HL-60/S4 treated with phorbol 12-myristate 13-acetate at 8.2 ng/mL for 4 days and 3 days (cell line): ENCODE results near the gene ITGA2B.

Source experiments
- in situ Hi-C: fragments of 300-500 bp; cut with MboI; formaldehyde crosslinking; loops from 2 replicates; pipeline ENCODE4 v1.15.0; 2022; ENCODE audit warnings: low sequenced_read_pairs

Gene ITGA2B

GRCh38 chr17:44389281-44389680 lies at the start of gene ITGA2B:
ITGA2B (minus strand) TSS chr17:44389649; CDS start chr17:44389473, 176 bp downstream.
- in situ Hi-C loops = no loop called here

DNA sequence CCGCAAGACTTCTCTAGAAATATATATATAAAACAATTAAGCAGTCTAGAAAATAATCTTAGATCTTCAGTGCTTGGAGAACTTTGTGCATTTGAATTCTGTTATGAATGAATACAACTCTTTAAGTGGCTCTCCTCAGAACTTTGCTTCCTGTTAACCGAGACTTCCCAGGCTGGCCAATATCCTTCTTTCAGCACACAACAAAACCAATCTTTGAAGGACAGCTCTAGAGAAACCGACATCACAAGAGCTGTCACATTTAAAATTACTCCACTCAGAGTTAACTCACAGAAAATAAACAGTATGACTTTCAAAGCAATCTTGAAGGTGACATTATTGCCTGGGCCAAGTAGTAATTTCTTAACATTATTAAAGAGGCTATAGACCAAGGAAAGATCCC lies 49.7 kb upstream of the ITGA2B start:
- in situ Hi-C loops = no loop called here

GRCh38 chr17:44438636-44439035 lies 49.2 kb upstream of the ITGA2B start:
- in situ Hi-C loops = no loop called here

DNA sequence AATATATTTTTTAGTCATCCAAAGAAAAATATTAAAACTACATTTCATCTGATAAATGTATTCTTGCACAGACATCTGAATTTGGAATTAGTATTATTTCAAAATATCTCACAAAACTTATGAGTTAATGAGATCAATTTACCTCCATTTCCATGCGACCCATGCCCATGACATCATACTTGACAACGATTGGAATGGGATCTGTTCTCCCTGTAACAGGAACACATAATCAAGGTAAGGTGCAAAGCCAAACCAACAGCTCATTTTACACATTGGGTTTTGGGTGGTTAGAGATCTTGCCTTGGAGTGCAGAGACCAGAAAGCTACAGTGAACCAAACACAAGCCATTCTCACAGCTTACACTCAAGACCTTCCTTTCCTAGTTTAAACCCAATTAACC lies 46.9 kb upstream of the ITGA2B start:
- in situ Hi-C loops = no loop called here

DNA sequence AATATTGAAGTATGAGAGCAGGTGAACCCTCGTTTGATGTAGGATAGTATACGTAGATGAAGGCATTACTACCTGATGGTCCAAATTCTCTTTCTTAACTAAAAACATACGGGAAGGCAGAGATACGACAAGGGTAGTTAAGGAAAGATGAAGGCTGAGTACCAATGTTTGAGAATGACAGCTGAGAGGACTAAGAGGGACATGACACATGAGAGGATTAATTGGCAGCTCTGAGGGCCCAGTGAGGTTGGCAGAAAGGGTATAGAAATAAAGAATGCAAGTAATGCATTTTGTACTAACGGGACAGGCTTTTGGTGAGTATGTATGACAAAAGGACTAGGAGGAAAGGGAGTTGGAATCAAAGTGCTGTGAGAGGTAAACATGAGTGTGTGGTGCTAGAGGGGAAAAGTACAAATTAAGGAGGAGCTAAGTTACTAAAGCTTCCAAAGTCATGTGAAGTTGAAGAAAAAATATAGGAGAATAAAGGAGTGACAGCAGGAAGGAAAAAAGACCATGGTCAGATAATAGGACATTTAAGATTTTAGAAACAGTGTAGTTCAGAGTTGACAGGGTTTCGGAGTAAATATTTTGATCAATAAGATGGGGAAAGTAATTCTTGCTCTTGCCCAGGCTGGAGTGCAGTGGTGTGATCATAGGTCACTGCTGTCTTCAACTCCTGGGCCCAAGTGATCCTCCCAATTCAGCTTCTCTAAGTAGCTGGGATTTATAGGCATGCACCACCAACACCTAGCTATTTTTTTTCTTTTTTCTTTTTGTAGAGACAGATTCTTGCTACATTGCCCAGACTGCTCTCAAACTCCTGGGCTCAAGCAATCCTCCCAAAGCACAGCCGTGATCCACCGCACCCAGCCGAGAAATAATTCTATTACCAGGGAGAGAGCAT lies 43.1 kb upstream of the ITGA2B start:
- in situ Hi-C loops = no loop called here

GRCh38 chr17:44424828-44425461 lies 35.5 kb upstream of the ITGA2B start:
- in situ Hi-C loops = no loop called here

GRCh38 chr17:44417553-44417952 lies 28.1 kb upstream of the ITGA2B start:
- in situ Hi-C loops = no loop called here

- in situ Hi-C loops = no loop called here
Measured at GRCh38 chr17:44416558-44417289, 27.3 kb upstream of the ITGA2B start.

DNA sequence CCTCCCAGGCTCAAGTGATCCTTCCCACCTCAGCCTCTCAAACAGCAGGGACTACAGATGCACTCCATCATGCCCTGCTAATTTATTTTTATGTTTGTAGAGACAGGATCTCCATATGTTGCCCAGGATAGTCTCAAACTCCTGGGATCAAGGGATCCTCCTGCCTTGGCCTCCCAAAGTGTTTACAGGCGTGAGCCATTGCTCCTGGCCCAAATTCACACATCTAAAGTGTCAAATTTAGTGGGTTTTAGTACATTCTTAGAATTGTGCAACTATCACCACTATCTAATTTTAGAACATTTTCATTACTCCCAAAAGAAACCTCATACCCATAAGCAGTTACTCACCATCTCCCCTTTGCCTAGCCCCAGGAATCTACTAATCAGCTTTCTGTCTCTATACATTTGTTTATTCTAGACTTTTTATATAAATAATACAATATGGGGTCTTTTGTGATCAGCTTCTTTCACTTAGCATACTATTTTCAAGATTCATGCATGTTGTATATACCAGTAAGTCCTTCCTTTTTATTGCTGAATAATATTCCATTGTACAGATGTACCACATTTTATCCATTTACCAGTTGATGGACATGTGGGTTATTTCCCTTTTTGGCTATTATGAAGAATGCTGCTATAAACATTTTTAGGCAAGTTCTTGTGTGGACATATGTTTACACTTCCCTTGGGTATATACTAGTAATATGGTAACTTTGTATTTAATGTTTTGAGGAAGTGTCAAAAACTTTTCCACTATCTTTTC lies 25.1 kb upstream of the ITGA2B start:
- in situ Hi-C loops = no loop called here

DNA sequence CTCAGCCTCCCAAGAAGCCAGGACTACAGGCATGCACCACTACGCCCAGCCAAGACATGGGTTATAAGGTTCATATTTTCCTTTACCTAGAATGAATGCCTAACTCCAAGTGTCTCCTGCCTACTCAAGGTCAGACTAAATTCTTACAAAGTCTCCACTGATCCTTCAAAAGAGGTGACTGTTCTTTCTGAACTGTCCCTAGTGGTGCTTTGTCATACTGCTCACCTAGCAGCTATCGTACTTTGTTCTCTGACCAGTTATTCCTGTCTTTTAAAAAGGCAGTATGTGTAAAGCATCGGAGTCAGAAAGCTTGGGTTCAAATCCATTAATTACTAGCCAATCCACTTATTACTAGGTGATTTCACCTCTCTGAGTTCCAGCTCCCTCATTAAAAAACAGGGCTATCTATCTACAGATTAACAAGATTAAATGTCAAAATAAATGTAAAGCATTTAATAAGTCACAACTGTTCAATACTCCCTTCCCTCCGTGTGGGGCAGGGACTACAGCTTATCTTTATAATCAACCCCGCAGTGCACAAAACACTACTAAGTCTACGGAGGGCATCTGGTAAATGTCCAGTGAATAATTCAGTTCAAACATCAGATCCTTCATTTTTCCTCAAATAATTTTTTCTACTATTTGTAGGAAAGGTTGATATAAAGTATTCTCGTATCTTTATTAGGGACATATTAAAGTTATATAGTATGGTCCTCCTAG lies 20.0 kb upstream of the ITGA2B start:
- in situ Hi-C loops = no loop called here

DNA sequence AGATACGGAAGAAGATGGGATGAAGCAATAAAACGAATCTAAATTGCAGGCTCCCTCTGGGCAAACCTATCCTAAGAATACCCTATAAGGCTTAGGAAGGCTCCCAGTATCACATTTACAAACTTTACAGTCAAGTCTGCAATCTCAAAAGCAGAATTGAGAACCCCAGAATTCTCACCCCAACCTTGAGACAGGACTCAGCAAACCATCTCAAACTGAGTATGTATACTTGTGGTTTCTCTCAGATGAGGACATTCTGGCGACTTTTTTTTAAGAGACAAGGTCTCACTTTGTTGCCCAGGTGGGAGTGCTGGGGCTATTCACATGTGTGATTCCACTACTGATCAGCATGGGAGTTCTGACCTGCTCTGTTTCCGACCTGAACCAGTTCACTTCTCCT lies 19.3 kb upstream of the ITGA2B start:
- in situ Hi-C loops = no loop called here

- in situ Hi-C loops = no loop called here
Measured at GRCh38 chr17:44402564-44403172, 13.2 kb upstream of the ITGA2B start.

DNA sequence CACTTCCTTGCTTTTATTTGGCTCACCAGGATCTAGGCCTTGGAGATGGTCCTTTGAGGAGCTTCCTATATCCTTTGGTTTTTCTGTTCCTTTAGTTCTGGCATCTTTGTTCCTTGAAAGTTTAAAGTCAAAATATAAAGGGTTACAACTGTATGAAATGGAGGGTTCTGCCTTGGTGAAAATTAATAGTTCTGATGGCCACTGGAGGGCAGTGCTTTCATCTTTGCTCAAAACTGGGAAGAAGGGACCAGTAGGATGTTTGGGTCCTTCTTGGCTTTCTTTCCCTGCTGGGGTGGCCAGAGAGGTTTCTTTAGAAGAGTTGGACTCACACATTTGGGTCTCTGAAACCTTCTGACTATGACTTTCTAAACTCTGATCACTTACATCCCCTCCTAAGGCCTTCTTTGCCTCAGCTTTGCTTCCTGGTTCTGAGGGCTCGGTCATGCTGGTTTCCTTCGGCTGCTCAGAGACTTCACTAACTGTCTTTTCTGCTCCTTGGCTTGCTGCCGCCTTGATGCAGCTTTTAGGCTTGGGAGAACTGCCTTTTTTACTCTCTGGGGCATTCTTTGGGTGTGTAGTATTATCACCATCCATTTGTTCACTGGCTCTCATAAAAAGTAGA lies 10.9 kb upstream of the ITGA2B start:
- in situ Hi-C loops = no loop called here

DNA sequence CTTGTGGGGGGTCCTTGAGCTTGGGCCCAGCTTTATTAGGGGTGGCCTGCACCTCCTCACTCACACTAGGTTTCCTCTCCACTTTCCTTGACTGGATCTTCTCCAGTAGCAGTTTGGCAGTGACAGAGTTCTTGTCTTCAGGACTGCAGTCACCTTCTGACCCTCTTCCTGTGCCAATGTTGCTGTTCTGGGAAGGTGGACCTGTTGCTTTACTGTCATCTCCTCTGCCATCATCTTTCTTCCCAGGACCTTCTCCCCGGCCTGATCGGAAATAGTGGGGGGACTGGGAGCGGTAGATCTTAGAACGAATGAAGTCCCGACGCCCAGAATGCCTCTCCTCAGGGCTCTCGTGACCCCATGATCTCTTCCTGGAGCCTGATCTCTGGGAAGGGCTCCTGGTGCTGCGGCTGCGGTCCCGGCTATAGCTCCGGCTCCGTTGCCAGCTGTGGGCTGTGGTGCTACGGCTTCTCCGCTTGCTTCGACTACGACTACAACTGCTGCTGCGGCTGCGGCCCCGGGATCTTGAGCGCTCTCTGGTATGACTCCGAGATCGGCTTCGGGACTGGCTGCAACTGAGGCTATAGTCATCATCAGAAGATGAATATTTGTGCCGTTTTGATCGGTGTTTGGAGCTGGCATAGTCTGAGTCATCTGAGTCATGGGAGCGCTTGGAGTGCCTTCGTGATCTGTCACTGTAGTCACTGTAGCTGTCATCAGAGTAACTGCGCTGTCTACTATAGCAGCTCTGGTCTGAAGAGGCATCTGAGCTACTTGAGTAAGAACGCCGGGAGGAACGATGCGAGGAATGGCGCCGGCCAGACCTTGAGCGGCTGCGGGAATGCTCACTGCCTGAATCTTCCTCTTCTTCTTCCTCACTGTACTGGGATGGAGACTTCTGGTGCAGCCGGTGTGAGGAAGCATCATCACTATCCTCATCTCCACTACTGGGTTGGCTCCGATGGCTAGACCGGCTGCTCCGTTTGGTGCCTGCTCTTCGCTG lies 9.5 kb upstream of the ITGA2B start:
- in situ Hi-C loops = no loop called here

- in situ Hi-C loops = no loop called here
Measured at GRCh38 chr17:44397479-44398440, 8.3 kb upstream of the ITGA2B start.

DNA sequence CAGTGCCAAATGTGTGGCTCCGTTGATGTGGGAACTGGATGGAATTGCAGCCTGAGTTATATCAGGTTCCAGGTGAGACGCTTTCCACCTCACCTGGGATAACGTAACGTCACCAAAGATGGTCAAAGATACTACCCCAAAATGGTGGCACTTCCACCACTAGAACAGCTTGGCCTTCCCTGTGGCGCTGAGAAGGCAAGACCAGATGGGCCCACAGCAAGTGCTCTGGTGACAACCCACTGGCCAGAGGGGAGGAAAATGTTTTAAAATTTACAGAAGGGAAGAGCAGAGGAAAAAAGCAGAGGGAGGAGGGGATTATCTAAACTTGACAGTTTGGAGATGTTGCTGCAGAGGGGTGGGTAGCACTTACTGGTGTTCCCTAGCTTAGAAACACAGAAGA lies 7.5 kb upstream of the ITGA2B start:
- in situ Hi-C loops = no loop called here

DNA sequence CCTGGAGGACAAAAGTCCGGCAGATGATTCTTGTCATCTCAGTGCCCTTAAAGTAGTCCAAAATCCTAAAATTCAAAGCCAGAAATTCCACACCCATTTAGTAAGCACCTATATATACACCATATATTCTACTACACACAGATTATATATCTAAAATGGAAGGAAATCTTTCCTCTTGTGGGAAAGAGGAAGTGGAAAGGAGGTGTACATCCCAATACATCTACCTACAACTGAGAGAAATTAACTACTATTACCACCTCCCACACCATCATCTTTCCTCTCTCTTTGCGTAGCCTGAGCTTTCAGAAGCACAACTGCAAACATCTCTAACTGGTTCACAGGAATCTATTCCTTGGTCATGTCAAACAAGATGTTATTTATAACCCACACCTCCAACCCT lies 5.4 kb upstream of the ITGA2B start:
- in situ Hi-C loops = no loop called here
